Measurements from ENCODE around the gene GSTP1.
"Not testable (repeated sequence)": the region's sequence is repeated elsewhere in the genome, so short reads cannot be mapped to it uniquely, and the experiment has no call there.

Gene GSTP1

GRCh38 chr11:67599149-67599548 is 15.5 kb downstream of the GSTP1 start:
- DNase-seq = no peak

DNA sequence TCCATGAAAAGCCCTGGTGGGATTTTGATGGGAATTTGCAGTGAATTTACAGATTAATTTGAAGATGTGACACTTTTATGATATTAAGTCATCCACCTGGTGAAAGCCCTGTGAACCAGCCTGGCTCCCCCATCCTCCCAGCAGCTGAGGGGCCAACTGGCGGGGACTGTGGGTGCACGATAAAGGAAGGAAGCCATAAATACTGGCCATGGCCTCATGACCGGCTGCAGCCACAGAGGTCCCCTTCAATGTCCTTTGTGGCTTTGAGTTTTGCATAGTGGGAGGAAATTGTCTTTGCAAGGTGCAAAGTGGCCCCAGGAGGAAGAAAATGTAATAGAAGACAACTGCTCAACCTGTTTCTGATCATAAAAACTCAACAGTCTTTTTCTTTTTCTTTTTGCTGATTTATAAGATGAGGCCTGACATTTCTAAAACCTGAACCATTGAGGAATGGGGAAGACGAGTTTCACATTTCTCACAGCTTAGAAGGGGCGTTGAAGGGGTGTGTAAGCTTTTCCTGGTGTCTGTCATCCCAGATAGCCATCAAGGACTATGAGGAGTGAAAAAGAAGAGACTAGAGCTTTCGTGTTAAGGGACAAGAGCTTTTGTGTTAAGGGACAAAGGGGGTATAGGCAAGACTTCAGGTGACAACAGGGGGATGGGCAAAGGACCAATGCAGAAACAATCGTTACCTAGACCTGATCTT is 16.9 kb downstream of the GSTP1 start:
- DNase-seq = peak; percentile 56

- DNase-seq = no peak
Observed at GRCh38 chr11:67601098-67601497, 17.5 kb downstream of the GSTP1 start.

DNA sequence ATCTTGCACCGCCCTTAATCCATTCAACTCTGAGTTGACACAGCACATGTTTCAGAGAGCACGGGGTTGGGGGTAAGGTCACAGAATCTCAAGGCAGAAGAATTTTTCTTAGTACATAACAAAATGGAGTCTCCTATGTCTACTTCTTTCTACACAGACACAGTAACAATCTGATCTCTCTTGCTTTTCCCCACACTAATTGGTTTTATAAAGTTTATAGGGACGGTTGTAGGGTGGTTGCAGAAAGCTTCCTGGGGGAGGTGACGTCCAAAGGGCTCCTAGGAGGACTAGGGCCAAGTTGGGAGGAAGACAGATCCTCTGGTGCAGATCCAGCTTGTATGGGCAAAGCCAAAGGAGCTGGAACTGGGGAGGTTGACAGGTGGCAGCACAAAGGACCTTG is 20.5 kb downstream of the GSTP1 start:
- DNase-seq = not testable (repeated sequence)

DNA sequence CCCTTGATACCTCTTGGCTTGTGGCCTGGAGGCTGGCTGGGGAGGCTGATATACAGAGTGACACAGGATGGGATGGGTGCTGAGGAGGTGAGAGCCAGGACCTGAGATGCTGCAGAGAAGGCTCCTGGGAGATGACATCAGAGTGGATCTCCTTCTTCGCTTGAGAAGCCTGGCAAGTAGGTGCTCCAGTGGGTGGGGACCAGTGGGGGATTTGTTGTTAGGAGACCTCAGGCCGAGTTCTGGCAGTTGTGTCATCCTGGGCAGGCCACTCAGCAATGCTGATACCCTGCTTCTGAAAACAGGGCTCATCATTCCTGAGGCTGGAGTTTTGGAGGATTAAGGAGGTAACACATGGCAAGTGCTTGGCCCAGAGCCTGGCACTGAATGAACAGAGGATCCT is 21.2 kb downstream of the GSTP1 start:
- DNase-seq = no peak

DNA sequence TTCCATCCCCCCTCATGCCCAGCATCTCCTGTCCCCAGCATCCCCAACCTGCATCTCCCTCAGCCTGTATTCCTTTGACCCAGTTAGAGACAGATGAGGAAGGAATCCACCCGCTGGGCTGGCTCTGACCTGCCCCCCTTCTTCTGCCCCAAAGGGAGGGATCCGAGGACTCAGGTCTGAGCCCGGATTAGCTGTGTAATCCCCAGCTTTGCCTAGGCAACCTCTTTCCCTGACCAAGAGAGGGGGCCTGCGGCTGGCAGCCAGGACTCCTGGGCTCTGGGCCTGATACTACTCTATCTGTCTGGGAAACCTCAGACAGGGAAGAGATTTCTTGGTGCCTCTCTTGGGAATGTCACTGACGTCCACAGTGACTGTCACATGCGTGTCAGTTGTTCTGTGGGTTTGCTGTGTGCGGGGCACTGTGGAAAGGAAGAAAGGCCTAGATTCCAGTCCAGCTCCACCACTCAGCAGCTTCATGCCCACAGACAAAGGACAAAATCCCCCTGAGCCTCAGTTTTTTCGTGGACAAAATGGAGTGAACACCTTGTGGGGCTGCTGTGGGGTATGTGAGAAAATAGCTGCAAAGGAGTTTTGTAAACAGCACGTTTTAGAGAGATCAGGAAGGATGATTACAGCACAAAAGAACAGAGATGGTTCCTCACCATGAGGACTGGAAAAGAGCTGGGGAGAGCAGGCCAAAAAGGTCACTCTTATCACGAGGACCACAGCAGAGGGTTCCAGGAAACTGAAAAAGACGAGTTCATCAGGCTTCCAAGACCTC is 21.8 kb downstream of the GSTP1 start:
- peak; percentile 60 for DNase-seq

DNA sequence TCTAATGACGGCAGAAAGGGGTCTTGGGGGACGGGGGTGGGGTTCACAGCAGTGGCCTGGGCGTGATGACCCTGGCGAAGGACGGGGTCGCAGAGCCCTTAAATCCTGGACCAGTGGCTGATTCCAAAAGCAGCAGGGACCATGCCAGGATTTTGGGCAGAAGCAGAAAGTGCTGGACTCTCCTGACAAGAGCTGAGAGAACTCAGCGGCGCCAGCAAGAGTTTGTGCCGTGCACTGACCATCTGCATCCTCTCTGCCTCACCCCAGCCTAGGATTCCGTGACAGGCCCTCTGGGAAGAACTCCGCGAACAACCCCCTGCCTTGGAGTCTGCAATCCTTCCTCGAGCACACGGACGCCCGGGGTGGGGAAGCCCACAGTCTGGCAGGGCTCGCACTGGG is 22.5 kb downstream of the GSTP1 start:
- DNase-seq = no peak

GRCh38 chr11:67606492-67607295 is 23.1 kb downstream of the GSTP1 start, which contains the start of gene NDUFV1:
TSS of gene NDUFV1 (plus strand) at chr11:67606936. CDS start at chr11:67607005, 69 bp downstream.
- DNase-seq = peak; percentile 99

DNA sequence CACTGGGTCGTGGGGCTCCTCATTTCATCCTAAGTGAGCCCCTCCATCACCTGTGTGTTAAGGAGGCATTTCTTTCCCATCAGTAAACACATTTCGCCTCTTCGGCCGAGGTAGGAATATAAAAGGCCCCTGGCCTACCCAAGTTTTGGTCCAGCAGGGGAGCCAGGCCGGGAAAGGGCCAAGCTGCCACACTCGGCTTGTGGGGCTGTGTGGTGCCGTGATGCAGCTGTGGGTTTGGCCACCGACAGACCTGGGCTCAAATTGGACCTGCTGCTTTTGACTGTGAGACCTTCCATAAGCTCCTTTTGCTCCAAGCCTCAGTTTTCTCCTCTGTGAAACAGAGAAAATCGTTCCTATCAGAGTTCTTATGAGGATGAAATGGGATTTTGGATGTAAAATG is 23.9 kb downstream of the GSTP1 start:
- peak; percentile 55 for DNase-seq

DNA sequence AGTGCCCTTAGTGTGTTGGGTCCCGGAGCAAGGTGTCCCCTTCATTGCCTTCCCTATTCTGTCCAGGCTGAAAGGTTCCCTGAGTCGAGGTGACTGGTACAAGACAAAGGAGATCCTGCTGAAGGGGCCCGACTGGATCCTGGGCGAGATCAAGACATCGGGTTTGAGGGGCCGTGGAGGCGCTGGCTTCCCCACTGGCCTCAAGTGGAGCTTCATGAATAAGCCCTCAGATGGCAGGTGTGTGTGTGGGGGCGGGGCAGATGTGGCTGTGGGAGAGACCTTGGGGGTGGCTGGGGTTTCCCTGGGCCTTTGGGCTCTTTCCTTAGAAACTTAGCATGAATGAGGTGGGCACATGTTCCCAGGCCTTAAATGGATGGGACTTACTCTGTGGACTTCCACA is 24.9 kb downstream of the GSTP1 start:
- DNase-seq = peak; percentile 59

GRCh38 chr11:67609316-67609715 is 25.7 kb downstream of the GSTP1 start:
- DNase-seq = no peak

DNA sequence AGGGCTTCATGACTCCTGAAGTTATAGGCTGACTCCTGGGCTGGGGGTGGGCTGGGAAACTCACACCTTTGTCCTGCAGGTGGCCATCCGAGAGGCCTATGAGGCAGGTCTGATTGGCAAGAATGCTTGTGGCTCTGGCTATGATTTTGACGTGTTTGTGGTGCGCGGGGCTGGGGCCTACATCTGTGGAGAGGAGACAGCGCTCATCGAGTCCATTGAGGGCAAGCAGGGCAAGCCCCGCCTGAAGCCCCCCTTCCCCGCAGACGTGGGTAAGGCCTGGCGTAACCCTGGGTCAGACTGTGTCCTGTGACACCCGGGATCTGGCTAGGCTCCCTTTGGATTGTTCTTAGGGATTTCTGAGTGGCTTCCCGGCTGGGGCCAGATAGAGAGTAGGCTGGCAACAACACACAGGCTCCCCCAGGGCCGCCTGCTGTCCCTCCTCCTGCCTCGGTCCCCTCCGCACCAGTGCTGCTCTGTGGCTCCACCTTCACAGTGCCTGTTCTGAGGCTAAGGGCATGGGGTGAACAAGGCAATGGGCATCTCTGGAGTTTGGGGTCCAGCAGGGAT is 26.8 kb downstream of the GSTP1 start:
- peak; percentile 60 for DNase-seq

DNA sequence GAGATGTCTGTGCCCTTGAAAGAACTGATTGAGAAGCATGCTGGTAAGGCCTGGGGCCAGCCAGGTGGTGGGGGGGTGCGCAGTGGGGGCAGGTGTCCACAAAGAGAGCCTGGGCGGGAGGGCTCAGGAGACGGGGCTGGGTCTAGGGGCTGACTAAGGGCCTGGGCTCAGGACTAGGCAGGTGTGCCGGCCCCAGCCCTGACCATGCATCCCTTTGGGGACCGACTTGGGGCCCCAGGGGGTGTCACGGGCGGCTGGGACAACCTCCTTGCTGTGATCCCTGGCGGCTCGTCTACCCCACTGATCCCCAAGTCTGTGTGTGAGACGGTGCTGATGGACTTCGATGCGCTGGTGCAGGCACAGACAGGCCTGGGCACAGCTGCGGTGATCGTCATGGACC is 27.6 kb downstream of the GSTP1 start:
- DNase-seq = peak; percentile 57

DNA sequence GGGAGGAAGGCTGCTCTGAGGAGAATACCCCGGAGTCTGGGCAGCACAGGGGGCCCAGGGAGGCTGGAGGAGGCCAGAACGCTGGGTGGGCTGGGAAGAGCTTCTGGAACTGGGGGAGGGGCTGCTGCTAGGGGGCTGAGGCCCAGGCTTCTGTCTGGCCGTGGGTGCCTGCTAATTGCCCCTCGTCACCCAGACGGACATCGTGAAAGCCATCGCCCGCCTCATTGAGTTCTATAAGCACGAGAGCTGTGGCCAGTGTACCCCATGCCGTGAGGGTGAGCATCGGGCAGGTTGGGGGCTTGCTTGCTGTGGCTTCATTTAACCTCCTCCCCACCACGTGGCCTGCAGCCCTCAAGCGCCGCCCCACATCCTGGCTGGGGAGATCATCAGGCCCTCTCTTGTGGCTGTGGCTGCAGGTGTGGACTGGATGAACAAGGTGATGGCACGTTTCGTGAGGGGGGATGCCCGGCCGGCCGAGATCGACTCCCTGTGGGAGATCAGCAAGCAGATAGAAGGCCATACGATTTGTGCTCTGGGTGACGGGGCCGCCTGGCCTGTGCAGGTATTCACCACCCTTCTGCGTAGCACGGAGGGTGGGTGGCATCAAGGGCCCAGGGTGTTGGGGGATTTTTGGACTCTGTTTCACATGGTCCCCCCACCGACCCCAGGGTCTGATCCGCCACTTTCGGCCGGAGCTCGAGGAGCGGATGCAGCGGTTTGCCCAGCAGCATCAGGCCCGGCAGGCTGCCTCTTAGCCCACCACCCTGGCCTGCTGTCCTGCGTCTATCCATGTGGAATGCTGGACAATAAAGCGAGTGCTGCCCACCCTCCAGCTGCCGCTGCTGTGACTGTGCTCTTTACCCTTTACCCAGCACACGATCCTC is 28.3 kb downstream of the GSTP1 start:
- peak; percentile 57 for DNase-seq

- DNase-seq = no peak
Observed at GRCh38 chr11:67612751-67613150, 29.1 kb downstream of the GSTP1 start.

GRCh38 chr11:67613313-67613959 is 29.8 kb downstream of the GSTP1 start:
- DNase-seq = no peak

GRCh38 chr11:67613960-67614715 is 30.5 kb downstream of the GSTP1 start:
- peak; percentile 93 for DNase-seq

DNA sequence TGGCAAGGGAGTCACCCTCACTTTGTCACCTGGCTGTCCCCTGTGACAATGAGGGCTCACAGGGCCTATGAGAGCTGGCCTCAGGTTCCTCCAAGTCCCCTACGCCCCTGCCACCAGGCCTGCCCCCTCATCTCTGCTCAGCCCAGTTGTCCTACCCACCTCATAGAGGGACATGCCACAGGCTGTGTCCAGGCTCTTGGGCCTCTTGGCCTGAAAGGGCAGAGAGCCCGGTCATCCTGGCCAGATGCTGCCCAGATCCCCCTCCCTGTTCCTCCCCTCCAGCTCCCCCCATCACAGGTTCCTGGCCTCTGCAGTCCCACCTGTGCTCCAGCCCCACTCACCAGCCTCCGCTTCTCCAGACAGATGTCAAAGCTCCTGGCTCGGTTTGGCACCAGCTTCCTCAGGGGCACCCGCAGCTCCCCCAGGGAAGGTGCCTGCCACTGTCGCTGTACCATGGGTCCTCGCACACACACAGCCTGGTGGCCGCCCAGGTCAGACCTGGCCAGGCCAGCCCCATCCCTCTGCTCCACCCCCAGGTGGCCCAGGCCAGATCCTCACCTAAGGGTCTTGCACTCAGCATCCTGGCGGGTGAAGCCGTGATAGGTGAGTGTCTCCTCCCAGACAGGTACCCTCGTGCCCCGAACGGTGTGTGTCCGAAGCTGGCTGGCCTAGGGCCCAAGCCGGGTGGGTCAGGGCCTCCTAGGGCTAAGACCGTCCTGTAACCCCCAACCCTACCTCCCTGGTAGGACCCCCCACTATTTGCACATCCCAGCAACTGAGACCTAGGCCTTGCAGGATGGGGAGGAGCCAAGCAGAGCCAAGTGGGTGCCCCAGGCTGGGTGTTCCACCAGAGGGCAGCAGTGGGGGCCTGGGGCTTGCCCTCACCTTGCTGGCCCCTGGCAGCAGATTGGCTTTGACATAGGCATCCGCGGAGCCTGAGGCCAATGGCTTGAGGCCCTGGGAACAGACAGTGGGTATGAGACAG is 31.4 kb downstream of the GSTP1 start:
- DNase-seq = peak; percentile 81

- no peak for DNase-seq
Observed at GRCh38 chr11:67615728-67616430, 32.3 kb downstream of the GSTP1 start.
